HG02678 (cell line): ENCODE data around the gene SEC24C.
"Not testable (repeated sequence)": the region's sequence is repeated elsewhere in the genome, so short reads cannot be mapped to it uniquely, and the experiment has no call there.

ENCODE experiments used
- ATAC-seq: cut with Tn5 transposase; IDR thresholded peaks from one replicate; pipeline ENCODE4 v1.9.1; 2021; ENCODE audit warnings: mild to moderate bottlenecking, moderate library complexity; ENCODE audit not compliant: unreplicated experiment

SEC24C gene

GRCh38 chr10:73743905-73744663, at the start of gene SEC24C:
SEC24C (plus strand) TSS chr10:73744372; CDS start chr10:73746833, 2,461 bp downstream.
- peak; percentile 89 for ATAC-seq

DNA sequence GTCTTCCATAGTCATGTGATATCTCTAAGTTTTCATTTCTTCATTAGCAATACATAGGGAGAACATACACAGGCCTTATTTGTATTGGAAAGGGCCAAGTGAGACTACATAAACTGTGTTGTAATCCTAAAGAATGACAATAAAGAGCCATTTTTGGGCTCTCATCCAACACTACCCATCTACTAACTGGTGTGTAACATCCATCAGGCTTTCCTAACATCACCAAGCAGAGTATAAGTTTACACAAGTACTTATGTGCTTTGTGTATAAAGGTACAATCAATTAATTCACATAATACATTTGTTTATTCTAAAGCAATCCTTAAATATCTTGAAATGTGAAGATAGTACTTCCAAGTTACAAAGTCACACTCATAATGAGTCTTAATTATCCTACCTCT, 48.9 kb upstream of the SEC24C start:
- ATAC-seq, result not testable (repeated sequence)

- not testable (repeated sequence) for ATAC-seq
Observed at GRCh38 chr10:73697675-73698159, 46.5 kb upstream of the SEC24C start, which contains the start of gene AGAP5. AGAP5 (minus strand) TSS chr10:73698109; CDS start chr10:73697755, 354 bp downstream.

DNA sequence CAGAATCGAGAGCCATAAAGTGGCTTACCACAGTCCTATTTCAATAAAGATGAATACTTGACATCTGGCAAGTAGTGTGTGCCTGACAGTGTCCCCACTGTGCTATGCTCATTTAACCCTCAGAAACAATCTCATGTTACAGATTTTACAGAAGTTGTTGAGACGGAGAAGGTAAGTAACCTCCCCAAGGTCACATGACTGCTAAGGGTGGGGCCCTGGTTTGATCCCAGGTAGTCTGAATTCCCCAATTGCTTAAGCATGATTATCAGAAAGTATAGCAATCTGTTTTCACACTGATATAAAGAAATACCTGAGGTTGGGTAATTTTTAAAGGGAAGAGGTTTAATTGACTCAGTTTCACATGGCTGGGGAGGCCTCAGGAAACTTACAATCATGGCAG, 45.4 kb upstream of the SEC24C start:
- not testable (repeated sequence) for ATAC-seq

- not testable (repeated sequence) for ATAC-seq
Observed at GRCh38 chr10:73703924-73704323, 40.2 kb upstream of the SEC24C start.

DNA sequence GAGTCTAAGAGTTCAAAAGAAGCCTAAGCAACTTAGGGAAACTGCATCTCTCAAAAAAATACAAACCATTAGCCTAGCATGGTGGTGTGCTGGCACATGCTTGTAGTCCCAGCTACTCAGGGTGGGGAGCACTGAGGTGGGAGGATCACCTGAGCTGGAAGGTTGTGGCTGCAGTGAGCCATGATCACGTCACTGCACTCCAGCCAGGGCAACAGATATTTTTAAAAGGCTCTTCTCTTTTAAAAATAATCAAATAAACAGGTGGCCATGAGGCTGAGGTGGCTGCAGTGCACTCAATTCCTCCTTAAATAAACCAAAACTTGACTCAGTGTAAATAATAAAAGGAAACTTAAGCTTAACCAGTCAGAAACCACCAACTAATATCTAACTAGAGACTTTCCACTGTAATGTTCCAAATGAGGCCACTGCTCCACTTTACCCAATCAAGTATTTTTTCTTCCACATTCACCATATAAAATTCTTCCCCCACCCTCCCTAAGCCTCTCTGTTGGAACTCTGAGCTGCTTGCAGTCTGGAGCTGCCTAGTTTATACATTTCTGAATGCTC, 38.6 kb upstream of the SEC24C start:
- not testable (repeated sequence) for ATAC-seq

- not testable (repeated sequence) for ATAC-seq
Observed at GRCh38 chr10:73706488-73706887, 37.7 kb upstream of the SEC24C start.

DNA sequence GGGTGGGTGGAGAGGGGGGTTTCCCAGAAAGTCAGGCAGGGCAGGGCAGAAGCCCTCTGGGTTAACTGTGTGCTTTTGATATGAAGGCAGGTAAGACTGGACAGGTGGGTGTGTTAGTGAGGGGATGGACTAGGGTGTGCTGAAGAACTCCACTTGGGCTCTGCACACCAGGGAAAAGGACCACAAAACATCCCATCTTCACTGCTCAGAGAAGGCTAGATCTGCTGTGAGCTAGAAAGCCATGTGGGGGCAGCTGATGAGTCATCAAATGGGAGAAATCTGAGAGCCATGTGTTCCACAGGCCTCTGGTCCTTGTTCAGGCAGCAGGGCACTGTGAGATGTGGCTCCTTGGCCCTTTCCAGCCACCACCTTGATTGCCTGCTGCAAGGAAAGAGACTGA, 36.5 kb upstream of the SEC24C start:
- ATAC-seq, result not testable (repeated sequence)

- not testable (repeated sequence) for ATAC-seq
Observed at GRCh38 chr10:73708122-73708521, 36.0 kb upstream of the SEC24C start.

GRCh38 chr10:73711683-73712082, 32.5 kb upstream of the SEC24C start:
- not testable (repeated sequence) for ATAC-seq

DNA sequence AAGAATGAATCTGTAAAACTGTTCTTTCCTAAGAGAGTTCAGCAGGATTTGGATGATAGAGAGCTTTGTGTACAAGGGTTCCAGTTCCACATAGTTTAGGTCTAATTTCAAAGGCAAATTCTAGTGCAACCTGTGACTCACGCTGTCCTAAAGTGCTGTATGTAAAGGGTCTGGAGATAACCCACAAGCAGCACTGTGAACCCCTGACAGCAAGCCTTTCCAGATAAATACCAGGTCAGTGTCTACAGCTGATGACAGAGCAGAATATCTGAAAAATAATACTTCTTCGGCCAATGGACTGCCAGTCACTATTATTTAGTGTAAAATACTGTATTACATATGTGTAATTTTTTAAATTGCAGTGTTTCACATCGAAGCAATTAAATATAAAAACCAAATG, 30.3 kb upstream of the SEC24C start:
- not testable (repeated sequence) for ATAC-seq

- ATAC-seq, result not testable (repeated sequence)
Observed at GRCh38 chr10:73714483-73714882, 29.7 kb upstream of the SEC24C start.

DNA sequence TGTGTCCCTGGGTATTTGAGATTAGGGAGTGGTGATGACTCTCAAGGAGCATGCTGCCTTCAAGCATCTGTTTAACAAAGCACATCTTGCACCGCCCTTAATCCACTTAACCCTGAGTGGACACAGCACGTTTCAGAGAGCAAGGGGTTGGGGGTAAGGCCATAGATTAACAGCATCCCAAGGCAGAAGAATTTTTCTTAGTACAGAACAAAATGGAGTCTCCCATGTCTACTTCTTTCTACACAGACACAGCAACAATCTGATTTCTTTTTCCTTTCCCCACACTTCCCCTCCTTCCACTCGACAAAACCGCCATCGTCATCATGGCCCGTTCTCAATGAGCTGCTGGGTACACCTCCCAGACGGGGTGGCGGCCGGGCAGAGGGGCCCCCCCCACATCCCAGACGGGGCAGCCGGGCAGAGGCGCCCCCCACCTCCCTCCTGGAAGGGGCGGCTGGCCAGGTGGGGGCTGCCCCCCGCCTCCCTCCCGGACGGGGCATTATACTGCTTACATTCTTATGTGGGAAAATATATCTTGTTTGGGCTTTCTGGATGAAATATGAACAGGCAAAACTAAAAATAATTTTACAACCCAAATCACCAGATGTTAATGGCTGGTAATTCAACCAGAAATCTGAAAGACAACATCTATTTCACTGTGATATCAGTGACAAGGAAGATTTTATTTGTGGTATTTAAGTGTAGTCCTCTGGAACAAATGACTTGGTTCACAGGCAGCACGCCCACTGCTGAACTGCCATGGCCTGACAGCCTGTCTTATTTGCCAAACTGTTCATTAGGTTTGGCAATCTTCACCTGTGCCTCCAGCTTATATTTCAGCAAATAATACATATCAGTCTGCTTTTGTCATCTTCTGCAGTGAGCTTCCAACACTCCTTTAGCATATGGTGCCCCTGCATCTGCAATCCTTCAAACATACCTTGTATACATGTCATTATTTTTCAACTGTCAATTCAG, 28.7 kb upstream of the SEC24C start:
- not testable (repeated sequence) for ATAC-seq

DNA sequence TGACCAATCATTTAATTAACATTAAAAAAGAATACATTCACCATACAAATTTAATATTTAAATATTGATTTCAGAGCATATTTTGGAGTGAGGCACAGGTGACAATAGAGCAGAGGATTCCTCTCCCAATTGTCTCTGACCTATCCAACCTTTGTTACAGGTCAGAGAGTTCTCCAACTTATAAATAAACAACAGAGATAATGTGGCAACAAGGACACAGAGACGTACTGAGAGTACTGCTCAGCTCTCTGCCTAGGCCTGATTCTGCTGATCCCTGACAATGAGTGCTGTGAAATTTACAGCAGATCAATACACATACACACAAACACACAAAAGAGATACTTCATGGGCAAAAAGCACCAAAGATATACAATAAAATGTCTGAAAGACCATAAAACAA, 27.9 kb upstream of the SEC24C start:
- ATAC-seq, result no peak

- no peak for ATAC-seq
Observed at GRCh38 chr10:73717556-73717955, 26.6 kb upstream of the SEC24C start.

- ATAC-seq, result not testable (repeated sequence)
Observed at GRCh38 chr10:73720561-73720960, 23.6 kb upstream of the SEC24C start.

DNA sequence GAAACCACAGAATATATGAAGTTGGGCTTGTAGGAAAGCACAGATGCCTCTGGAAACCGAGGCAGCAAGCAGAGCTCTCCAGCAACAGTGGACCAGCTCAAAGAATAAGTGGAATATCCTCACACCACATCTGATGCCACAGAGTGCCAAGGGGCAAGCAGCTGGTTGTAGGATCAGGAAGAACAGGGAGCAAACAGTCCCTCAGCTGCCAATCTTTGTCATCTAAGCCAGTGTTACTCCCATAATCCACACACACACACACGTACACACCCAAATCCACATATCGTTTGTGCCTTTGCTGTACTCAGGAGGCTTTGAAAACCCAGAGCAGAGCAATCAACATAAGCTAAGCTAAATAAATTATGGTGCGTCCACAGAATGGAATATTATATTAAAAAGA, 20.7 kb upstream of the SEC24C start:
- no peak for ATAC-seq

DNA sequence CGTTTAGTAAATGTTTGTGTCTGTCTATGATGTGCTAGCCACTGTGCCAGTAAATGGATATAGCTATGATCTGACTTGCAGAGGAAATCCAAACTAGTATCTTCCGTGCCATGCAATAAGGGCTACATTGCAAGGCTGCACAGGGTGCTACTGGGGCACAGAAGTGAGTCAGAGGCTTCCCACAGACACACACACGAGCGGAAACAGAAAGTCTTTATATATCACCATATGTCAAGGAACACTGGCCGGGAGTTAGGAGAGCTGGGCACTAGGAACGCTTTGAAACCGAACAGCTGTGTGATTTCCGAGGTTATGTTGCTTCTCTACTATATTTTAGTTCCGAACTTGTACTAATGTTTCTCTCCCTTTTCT, 14.4 kb upstream of the SEC24C start:
- ATAC-seq, result not testable (repeated sequence)

- ATAC-seq, result peak; percentile 85
Observed at GRCh38 chr10:73730153-73730906, 13.8 kb upstream of the SEC24C start.
